GOT3 (cell line): Measurements from ENCODE around the gene EYA3.

Experiments
- DNase-seq: peaks from one replicate; lab custom pipeline; 2025; ENCODE audit warnings: mixed read lengths; lab: John Stamatoyannopoulos, UW

EYA3 gene, protein sequence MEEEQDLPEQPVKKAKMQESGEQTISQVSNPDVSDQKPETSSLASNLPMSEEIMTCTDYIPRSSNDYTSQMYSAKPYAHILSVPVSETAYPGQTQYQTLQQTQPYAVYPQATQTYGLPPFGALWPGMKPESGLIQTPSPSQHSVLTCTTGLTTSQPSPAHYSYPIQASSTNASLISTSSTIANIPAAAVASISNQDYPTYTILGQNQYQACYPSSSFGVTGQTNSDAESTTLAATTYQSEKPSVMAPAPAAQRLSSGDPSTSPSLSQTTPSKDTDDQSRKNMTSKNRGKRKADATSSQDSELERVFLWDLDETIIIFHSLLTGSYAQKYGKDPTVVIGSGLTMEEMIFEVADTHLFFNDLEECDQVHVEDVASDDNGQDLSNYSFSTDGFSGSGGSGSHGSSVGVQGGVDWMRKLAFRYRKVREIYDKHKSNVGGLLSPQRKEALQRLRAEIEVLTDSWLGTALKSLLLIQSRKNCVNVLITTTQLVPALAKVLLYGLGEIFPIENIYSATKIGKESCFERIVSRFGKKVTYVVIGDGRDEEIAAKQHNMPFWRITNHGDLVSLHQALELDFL

DNA sequence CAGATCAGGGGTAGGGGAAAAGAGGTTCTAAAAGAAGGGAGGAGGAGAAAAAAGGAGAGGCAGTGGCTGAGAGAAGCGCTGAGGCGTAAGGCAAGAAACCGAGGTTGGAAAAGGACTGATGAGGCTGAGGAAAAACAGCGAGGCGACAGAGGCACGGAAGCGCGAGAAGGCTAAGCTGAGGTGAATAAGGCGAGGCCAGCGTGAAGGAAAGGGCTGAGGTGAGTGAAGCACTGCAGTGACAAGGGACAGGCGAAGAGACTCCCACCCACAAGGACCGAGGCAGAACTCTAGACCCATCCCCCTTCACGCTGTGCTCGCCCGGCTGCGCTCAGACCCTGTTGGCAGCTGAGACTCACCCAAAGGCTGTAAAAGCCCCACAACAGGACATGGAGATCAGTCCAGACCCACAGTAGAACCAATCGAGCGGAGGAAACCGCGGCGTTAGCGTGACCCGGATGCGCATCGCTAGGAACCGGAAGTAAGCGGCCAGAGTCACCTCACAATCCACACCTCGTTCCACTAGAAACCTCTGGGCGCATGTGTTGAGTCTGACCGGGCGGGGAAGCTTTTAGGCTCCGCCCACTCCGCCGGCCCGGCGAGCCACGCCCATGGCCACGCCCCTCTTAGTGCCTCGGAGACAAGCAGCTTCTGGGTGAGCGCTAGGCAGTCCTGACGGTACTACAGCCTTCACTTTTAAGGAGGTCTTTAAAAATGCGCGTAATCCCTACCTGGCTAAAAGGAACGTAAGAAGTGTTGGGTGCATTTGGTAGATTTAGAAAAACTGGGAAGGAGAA is at the start of gene EYA3:
Gene EYA3, minus strand, starts transcription at position 443 of the 794 bp plus-strand sequence. CDS start 30,584 bp downstream, outside the sequence.
- peak; percentile 96 for DNase-seq

DNA sequence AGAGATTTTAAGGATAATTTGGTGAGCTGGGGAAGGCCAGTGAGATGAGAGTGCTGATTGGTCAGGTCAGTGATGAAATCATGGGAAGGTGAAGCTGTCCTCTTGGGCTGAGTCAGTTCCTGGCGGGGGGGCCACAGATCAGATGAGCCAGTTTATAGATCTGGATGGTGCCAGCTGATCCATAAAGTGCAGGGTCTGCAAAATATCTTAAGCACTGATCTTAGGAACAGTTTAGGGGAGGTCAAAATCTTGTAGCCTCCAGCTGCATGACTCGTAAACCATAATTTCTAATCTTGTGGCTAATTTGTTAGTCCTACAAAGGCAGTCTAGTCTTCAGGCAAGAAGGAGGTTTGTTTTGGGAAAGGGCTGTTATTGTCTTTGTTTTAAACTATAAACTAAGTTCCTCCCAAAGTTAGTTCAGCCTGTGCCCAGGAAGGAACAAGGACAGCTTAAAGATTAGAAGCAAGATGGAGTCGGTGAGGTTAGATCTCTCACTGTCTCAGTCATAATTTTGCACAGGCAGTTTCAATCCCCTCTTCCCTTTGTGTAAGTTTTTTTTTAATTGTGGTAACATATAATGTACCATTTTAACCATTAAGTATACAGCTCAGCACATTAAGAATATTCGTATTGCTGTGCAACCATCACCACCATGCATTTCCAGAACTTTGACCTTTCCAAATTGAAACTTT is 48.7 kb upstream of the EYA3 start:
- DNase-seq, result no peak

DNA sequence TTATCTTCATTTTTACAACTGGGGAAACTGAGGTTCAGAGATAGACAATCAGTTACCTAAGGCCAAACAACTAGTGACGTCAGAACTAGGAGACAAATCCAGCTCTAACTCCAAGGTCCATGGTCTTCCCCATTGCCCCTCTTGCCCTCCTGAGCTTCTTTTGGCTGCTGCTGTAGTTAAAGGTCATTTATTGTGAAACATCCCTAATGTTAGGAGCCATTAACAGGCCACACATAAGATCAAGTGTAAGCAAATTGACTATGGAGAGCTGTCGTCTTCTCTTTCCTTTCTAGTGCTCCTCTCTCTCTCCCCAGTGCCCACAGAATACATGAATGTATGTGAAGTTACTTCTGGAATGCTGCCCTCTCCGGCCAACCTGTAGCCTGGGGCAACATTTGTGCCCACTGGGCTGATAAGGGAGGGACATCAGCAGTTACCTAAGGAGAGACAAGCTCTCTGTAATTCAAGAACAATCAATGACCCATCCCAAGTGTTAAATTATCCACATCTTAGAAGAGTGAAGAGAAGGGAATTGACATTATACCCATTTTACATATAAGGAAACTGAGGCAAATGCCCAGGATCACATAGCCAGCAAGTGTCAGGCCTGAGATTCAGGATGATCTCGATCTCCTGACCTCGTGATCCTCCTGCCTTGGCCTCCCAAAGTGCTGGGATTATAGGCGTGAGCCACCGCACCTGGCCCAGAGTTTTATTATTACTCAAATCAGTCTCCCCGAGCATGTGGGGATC is 47.9 kb upstream of the EYA3 start:
- no peak for DNase-seq

DNA sequence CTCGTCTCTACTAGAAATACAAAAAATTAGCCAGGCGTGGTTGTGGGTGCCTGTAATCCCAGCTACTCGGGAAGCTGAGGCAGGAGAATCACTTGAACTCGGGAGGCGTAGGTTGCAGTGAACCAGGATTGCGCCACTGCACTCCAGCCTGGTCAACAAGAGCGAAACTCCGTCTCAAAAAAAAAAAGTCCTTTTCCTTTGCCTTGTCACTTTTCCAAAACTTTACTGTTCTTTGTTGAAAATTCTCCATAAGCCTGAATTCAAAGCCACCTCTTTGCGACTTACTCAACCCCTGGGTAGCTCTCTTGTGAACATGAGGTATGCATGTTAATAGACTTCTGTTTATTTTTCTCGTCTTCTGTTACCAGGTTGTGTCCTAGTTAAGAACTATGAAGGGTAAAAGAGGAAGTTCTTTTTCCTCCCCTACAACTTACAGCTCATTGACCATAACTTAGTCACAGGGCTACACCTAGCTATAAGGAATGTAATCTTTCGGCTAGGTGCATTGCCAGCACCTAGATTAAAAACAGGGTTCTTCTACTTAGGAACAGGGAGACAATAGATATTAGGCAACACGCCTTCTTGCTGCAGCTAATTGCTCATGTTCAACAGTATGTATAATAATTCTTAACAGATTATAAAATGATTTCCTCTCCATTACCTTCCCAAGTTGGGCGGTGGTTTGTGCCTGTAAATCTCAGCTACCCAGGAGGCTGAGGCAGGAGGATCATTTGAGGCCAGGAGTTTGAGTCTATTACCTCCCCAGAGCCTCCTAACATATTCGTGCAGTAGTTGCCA is 47.2 kb upstream of the EYA3 start:
- no peak for DNase-seq

DNA sequence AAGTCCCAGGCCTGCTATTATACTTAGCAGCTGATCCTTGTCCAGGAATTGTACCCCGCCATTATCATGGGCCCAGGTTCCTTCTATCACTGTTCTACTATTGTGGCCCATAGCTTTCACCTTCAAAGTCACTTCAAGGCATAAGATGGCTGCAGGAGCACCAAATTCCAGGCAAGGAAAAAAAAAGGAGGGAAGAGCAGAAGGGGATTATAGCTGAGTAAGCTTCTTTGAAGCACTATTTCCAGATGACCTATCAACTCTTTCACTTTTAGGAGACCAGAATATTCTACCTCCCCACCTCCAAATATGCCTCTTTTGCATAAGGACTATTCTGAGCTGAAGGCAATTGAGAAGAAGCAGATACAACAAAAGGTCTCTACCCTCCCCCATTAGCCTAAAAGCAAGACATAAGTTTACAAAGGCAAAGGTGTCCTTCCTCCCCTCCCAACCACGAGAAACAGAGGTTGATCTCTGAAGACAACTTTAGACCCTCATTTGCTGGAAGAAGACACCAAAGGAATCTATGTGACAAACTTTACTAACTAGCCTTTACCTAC is 46.3 kb upstream of the EYA3 start:
- DNase-seq, result no peak

DNA sequence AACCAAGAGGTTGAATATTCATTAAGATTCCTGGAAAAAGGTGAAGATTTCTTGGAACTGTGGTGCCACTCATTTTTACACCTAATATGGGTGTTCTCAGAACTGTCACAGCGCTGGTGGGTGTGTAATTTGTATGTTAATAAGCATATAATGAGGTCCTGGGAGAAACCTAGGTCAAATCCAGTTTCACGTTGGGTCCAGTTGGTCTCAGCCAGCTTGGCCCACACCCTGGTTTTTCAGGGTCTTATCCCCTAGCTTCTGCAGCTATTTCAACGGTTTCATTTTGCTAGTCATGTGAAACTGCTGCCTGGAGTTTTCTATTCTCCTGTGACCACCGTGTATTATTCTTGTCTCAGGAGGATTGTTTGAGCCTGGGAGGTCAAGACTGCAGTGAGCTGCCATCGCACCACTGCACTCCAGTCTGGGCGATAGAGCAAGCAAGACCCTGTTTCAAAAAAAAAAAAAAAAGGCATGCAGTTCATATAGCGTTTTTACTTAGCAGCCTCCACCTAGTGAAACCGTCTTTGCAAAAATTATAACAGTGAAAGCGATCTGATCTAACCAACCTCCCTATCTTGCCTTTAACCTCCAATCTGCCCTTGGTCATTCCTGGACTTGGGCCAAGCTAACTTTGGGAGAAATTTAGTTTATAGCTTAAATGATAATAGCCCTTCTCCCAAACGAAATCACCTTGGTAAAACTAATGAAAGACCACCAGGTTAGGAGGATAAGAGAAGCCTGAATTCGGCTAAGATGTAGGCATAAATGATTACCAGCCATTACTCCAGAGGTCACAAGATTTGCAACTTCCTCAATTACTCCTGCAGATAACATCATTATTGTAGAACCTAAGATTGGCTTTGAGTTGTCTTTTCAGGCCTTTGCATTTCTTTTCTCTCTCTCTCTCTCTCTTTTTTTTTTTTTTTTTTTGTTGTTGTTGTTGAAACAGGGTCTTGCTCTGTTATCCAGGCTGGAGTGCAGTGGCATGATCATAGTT is 44.1 kb upstream of the EYA3 start:
- no peak for DNase-seq

DNA sequence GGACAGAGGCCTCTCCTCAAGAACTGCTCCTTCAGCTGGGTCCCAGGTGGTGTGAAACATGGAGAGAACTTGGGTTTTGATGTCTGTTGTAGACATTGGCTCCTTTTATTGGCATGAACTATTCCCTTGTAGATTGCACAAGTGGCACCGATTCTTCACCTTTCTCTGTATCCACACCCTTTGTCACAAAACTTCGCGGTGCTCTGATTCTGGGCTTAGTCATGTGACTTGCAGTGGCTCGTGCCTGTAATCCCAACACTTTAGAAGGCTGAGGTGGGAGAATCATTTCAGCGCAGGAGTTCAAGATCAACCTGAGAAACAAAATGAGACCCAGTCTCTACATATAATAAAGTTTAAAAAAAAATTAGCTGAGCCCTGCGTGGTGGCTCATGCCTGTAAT is 42.5 kb upstream of the EYA3 start:
- DNase-seq, result no peak

DNA sequence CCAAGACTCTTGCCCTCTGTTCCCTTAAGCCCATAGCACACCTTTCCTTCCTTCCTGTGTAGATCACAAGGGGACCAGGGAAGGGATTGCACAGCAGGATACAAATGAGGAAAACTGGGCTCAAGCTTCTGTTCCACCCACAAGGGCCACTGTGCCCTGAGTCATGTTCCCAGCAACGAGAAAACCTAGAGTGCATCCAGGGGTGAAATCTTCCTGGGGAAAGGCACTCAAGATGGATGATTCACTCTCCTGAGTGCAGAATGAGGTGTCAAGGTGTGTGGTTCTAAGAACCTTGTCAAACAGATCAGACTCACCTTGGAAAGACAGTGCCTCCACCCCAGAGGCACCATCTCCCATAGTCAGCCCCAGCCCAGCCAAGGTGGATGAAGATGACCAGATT is 40.7 kb upstream of the EYA3 start:
- no peak for DNase-seq

DNA sequence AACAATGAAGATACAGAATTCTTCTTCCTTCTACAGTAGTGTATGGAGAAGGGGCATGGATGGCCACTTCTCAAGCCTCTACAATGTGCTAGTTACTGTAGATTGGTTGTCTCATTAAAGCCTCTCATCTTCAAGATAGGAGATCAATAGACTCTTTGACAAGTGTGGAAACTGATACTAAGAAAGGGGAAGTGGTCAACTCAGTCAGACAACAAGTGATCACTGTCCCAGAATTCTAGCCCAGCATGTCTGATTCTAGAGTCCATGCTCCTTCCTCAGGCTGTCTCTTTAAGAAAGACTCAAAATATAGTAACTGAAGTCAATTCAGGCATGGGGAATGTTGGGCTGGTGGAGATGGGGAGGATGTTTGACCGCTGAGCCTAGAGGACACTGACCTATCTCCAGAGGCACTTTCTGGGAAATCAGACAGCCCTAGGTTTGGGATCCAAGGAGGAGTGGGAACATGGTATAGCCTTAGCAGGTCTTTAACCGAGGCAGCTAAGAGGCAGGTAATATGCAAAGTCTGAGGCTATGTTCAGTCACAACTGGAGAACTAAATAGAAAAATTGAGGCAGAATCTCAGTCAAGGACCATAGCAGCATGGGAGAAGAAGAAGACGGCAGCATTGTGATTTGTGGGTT is 39.3 kb upstream of the EYA3 start:
- DNase-seq, result no peak

DNA sequence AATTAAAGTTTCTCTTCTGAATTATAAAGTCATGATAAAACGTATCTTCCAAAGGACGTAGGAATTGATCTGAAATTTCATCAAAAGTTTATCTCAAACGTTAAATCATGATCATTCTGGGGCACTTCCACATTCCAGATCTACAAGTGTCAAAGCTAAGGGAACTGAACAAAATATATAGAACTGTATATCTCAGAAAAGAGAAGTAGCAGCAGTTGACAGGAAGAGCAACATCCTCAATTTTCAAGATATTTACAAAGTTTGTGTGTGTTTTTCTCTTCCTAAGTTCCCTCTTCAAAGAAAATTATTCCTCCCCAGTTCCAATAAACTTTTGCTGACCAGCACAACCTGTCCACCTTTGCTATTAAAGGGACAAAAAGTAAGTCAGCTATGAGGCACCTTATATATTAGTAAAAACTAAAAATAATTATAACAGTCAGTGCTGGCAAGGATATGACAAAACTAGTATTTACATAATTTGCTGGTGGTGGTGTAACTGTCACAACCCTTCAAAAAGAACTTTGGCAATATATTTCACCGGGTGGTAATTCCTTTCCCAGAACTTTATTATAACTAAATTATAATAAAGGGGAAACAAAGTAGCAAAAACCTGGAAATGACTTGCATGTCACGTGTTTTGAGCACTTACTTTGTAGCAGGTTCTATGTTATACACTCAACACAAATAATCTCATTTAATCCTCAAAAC is 38.5 kb upstream of the EYA3 start:
- no peak for DNase-seq

DNA sequence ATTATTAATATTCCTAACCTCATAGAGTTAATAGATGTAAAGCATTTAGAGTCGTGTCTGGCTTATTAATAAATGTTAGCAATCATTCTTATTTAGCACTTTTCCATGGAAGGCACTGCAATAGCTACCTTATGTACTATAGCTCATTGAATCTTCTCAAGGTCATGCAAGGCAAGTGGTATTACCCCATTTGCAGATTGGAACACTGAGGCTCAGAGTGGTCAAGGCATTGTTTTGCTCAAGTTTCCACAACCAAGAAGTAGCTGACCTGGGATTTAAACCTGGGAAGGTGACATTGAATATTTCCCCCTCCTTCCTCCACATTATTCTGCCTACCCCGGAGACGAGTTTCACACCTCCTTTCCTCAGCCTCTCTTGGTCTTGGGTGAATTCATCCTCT is 37.8 kb upstream of the EYA3 start:
- DNase-seq, result no peak

DNA sequence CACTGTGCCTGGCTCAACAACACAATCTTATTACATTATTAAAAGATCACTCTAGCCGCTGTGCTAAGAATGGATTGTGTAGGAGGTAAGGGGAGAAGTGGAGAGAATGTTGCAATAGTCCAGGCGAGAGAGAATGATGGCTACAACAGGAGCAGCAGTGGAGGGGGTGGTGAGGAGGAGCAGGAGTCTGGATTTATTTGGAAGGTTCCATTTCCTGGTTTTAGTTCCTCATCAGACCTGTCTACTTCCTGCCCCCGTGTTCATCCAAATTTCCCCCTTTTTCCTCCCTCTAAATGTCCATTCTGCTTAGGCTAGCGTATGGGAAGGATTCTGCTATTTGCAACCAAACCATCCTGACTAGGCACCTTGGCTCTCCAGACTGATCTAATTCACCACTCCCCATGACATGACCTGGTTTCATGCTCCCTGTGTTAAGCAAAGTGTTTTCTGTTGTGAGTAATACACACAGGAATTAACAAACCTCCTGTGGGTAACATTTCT is 35.1 kb upstream of the EYA3 start:
- no peak for DNase-seq

DNA sequence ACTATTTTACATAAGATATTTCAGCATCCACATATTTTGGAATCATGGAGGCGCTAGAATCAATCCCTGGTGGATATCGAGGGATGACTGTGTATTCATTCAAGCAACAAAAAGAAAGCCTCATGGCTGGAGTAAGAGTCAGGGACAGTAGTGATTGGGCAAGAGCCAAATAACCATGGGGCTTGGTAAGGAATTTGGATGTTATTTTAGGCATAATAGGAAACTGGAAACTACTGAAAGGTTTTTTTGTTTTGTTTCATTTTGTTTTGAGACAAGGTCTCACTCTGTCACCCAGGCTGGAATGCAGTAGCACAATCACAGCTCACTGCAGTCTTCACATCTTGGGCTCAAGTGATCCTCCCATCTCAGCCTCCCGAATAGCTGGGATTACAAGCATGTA is 33.8 kb upstream of the EYA3 start:
- DNase-seq, result no peak

DNA sequence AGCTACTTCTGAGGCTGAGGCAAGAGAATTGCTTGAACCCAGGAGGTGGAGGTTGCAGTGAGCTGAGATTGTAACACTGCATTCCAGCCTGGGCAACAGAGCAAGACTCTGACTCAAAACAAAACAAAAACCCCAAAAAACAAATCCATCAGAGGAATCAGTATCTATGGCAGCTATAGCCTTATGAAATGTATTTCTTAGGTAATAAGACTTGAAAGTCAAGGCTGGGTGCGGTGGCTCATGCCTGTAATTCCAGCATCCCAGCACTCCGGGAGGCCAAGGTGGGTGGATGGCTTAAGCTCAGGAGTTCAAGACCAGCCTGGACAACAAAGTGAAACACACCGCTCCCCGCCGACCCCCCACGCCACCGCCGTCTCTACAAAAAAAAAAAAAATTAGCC is 31.1 kb upstream of the EYA3 start:
- DNase-seq, result no peak

DNA sequence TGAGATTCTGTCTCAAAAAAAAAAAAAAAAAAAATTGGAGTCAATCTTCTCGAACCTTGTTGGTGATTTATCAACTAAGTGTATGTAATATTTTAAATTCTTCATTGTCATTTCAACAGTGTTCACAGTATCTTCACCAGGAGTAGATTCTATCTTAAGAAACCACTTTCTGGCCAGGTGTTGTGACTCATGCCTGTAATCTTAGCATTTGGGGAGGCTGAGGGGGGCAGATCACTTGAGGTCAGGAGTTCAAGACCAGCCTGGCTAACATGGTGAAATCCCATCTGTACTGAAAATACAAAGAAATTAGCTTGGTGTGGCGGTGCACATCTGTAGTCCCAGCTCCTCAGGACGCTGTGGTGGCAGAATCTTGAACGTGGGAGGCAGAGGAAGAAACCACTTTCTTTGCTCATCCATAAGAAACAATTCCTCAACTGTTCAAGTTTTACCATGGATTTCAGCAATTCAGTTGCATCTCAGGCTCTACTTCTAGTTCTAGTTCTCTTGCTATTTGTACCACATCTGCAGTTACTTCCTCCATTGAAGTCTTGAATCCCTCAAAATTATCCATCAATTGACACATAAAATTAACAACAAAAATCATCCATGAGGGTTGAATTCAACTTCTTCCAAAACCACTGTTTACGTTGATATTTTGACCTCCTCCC is 30.4 kb upstream of the EYA3 start:
- no peak for DNase-seq

DNA sequence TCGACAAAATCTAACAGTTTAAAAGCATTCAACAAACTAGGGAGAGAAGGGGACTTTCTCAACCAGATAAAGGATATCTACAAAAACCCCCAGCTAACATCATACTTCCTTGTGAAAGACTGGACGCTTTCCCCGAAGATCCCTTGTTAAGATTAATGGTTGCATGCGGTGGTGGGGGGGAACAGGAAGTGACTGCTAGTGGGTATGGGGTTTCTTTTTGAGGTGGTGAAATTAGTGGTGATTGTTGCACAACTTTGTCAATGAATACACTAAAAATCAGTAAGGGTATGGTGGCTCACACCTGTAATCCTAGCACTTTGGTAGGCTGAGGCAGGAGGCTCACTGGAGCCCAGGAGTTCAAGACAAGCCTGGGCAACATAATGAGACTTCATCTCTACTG is 26.9 kb upstream of the EYA3 start:
- no peak for DNase-seq

DNA sequence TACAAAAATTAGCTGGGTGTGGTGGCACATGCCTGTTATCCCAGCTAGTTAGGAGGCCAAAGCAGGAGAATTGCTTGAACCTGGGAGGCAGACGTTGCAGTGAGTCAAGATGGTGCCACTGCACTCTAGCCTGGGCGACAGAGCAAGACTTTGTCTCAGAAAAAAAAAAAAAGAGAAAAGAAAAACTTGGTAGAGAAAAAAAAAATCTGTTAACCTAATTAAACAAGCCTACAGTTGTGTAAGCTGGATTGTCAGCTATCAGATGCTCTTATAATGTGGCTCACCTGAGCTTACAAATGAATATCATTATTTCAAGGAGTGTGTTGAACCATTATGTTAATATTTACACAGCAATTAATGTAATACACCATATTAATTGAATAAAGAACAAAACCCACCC is 26.4 kb upstream of the EYA3 start:
- DNase-seq, result no peak

DNA sequence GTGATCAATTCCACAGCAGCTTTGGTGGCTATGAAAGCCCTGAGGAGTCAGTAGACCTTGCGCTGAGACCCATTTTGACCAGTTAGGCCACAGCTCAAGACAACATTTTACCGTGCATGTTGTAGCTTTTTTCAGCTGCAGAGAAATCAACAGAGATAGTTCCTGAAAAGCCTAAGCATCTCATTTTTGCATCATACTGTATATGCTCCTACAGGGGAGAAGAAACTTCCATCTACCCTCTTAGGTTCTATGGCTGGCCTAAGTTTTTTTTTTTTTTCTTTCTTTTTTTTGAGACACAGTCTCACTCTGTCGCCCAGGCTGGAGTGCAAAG is 24.8 kb upstream of the EYA3 start:
- DNase-seq, result no peak
